ENCODE data around the gene MAOB.

DNA sequence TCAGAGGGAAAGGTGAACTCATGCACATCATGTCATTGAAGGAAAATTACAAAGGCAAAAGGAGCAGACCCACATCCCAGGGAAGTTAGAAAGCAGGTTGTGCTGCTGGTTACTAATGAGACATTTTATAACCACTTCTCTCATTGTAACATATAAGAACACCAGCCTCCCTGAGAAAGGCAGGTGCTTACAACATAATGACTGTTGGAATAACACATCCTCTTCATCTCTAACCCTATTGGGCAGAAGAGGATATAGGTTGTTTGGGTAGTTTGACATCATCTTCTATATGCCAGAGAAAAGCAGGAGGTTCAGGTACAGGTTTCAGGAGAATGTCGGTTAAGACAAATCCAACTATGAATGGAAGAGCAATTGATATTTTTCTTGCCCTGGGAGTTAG is 148.6 kb downstream of the MAOB start:
- no peak for TF ChIP-seq GATA2 (IDR thresholded peaks at IDR 0.05; ENCODE audit: low read depth, low read length)
- TF ChIP-seq GATA3 (IDR thresholded peaks at IDR 0.05; ENCODE audit: low read depth, low read length), result no peak
